OCI-LY7 (cell line): ENCODE data around the gene MPZL3. TPM values are rescaled to one million over a fixed set of nuclear protein-coding genes. Genes with fewer than 3 reads are reported as not detected.

ENCODE experiments used
- BruUV-seq: library from RNA; stranded (reverse); fragments of 400-500 nt; replicated peaks from 2 replicates; lab custom pipeline; 2021; lab: Mats Ljungman, UMichigan
- CTCF ChIA-PET: fragments of 300-600 bp; sonication (Branson Sonifier 250); formaldehyde crosslinking; loops from one replicate; lab custom pipeline; 2022; ENCODE audit warnings: antibody characterized with exemption; ENCODE audit not compliant: unreplicated experiment; lab: Charles Lee
- POLR2A ChIA-PET: fragments of 300-600 bp; sonication (Branson Sonifier 250); formaldehyde crosslinking; loops from one replicate; lab custom pipeline; 2022; ENCODE audit warnings: antibody characterized with exemption; lab: Charles Lee
- DNase-seq: peaks from one replicate; pipeline ENCODE4 v3.0.0-alpha.2; 2015; ENCODE audit warnings: low spot score
- H2AFZ ChIP-seq: fragments of 200-600 bp; sonication (generic), shearing (Covaris generic); 2 replicates; pipeline ENCODE4 v1.6.1; 2014; ENCODE audit warnings: mild to moderate bottlenecking, antibody characterized with exemption, low read length, moderate library complexity
- H3K27ac ChIP-seq: fragments of 200-600 bp; sonication (generic); 2 replicates; pipeline ENCODE4 v1.5.1; 2014; ENCODE audit warnings: mixed run types, low read depth, mild to moderate bottlenecking, moderate library complexity, low read length, inconsistent platforms; ENCODE audit not compliant: poor library complexity, severe bottlenecking
- H3K36me3 ChIP-seq: fragments of 200-600 bp; sonication (generic); 2 replicates; pipeline ENCODE4 v1.6.1; 2014; ENCODE audit warnings: mild to moderate bottlenecking, antibody characterized with exemption, low read length, moderate library complexity, mixed read lengths; ENCODE audit not compliant: insufficient read depth
- H3K4me1 ChIP-seq: fragments of 200-600 bp; sonication (generic); 2 replicates; pipeline ENCODE4 v1.5.1; 2014; ENCODE audit warnings: mild to moderate bottlenecking, low read length; ENCODE audit not compliant: insufficient read depth, poor library complexity, severe bottlenecking
- H3K4me2 ChIP-seq: fragments of 200-600 bp; sonication (generic); 2 replicates; pipeline ENCODE4 v1.6.1; 2014; ENCODE audit warnings: mild to moderate bottlenecking, low read length
- H3K4me3 ChIP-seq: fragments of 200-600 bp; sonication (generic); 2 replicates; pipeline ENCODE4 v1.5.1; 2014; ENCODE audit warnings: mild to moderate bottlenecking, low read depth, low read length; ENCODE audit not compliant: poor library complexity, severe bottlenecking
- H3K79me2 ChIP-seq: fragments of 200-600 bp; sonication (generic); 2 replicates; pipeline ENCODE4 v1.6.1; 2016; ENCODE audit warnings: low read depth, mild to moderate bottlenecking, low read length, moderate library complexity, mixed read lengths; ENCODE audit not compliant: insufficient read depth
- H3K9me2 ChIP-seq: fragments of 200-600 bp; sonication (generic); 2 replicates; pipeline ENCODE4 v1.6.1; 2016; ENCODE audit warnings: mild to moderate bottlenecking, low read length, mixed read lengths; ENCODE audit not compliant: insufficient read depth
- H3K9me3 ChIP-seq: fragments of 200-600 bp; sonication (generic); 2 replicates; pipeline ENCODE4 v1.6.1; 2014; ENCODE audit warnings: mild to moderate bottlenecking, mixed run types, low read length, mixed read lengths
- H4K20me1 ChIP-seq: fragments of 200-600 bp; sonication (generic); 2 replicates; pipeline ENCODE4 v1.6.1; 2014; ENCODE audit warnings: mild to moderate bottlenecking, antibody characterized with exemption, low read length, moderate library complexity, mixed read lengths; ENCODE audit not compliant: insufficient read depth
- EZH2phosphoT487 ChIP-seq: fragments of 200-600 bp; sonication (generic); IDR thresholded peaks from 2 replicates; pipeline ENCODE4 v1.6.1; 2018; ENCODE audit warnings: low read depth, borderline replicate concordance, mild to moderate bottlenecking, mixed run types, antibody characterized with exemption, low read length, moderate library complexity, mixed read lengths
- intact Hi-C: fragments of 100-400 bp; cut with micrococcal nuclease; formaldehyde crosslinking; loops from one replicate; pipeline ENCODE4 v1.10.0; 2022; ENCODE audit not compliant: unreplicated experiment
- total RNA-seq, 2 experiments: library from RNA; depleted of rRNA in 1 of 2; stranded (reverse); fragments of >200 nt in 1 of 2; shearing (Covaris generic) in 1 of 2; gene quantifications; 2 replicates each; pipeline ENCODE4 v1.2.3, GENCODE V29; 2014 to 2022
- TF ChIP-seq, protein P1 (sequence below): fragments of 200-600 bp; sonication (generic); conservative IDR thresholded peaks from 2 replicates; pipeline ENCODE4 v1.5.1; 2014; ENCODE audit warnings: mild to moderate bottlenecking, antibody characterized with exemption, low read length, moderate library complexity, mixed read lengths

Gene MPZL3
- total RNA-seq, 2 experiments from 2014 or later = 1.9 to 5.8 TPM

GRCh38 chr11:118226296-118226695 lies 25.9 kb downstream of the MPZL3 start:
- BruUV-seq = no TSS peak
- POLR2A ChIA-PET = interaction anchor here (0.5 to 1.8 kb wide), 2 partner anchors 12 to 971 kb away, joined by 3 to 8 read pairs; no protein-coding TSS in a partner anchor
- intact Hi-C loops = no loop called here

GRCh38 chr11:118224511-118225188 lies 27.5 kb downstream of the MPZL3 start, which contains the start of gene JAML:
TSS of gene JAML (minus strand) at chr11:118225011. CDS start at chr11:118214866, 10,145 bp downstream.
- no peaks in the 10 kb centered on the region for H3K79me2 ChIP-seq
- no peaks in the 10 kb centered on the region for H4K20me1 ChIP-seq
- CTCF ChIA-PET = interaction anchor here (1.0 kb wide), 1 partner anchor 10 kb away, joined by 4 read pairs; no protein-coding TSS in a partner anchor
- POLR2A ChIA-PET = interaction anchor here (0.6 to 1.4 kb wide), 5 partner anchors 10 to 260 kb away, joined by 3 to 13 read pairs (median 3); no protein-coding TSS in a partner anchor
- H3K4me2 ChIP-seq = peak within 1 kb of the TSS; percentile 10; the same call in 1 of the 2 replicates
- no peaks in the 10 kb centered on the region for H3K36me3 ChIP-seq
- H3K4me1 ChIP-seq = peaks cover 21% of the 10 kb centered on the region
- peak; percentile 51 for DNase-seq
- no peak within 1 kb of the TSS for H3K4me3 ChIP-seq
- H3K9me3 ChIP-seq = no peaks in the 10 kb centered on the region
- intact Hi-C loops = no loop called here
- H3K9me2 ChIP-seq = no peaks in the 10 kb centered on the region
- peak within 1 kb of the TSS; percentile 59; the same call in 1 of the 2 replicates for H2AFZ ChIP-seq
- H3K27ac ChIP-seq = no peak within 1 kb of the TSS
- BruUV-seq = no TSS peak
- TF ChIP-seq, protein P1, sequence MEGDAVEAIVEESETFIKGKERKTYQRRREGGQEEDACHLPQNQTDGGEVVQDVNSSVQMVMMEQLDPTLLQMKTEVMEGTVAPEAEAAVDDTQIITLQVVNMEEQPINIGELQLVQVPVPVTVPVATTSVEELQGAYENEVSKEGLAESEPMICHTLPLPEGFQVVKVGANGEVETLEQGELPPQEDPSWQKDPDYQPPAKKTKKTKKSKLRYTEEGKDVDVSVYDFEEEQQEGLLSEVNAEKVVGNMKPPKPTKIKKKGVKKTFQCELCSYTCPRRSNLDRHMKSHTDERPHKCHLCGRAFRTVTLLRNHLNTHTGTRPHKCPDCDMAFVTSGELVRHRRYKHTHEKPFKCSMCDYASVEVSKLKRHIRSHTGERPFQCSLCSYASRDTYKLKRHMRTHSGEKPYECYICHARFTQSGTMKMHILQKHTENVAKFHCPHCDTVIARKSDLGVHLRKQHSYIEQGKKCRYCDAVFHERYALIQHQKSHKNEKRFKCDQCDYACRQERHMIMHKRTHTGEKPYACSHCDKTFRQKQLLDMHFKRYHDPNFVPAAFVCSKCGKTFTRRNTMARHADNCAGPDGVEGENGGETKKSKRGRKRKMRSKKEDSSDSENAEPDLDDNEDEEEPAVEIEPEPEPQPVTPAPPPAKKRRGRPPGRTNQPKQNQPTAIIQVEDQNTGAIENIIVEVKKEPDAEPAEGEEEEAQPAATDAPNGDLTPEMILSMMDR = no peak
- TF ChIP-seq EZH2phosphoT487 = no peak

More at GRCh38 chr11:118226296-118226695, 25.9 kb downstream of the MPZL3 start:
- H3K4me3 ChIP-seq = no peak overlapping the region
- H3K4me2 ChIP-seq = no peak overlapping the region
- H3K4me1 ChIP-seq = peaks cover 21% of the 10 kb centered on the region
- H3K36me3 ChIP-seq = no peaks in the 10 kb centered on the region
- no peak overlapping the region for H3K27ac ChIP-seq
- H3K79me2 ChIP-seq = no peaks in the 10 kb centered on the region
- no peaks in the 10 kb centered on the region for H4K20me1 ChIP-seq
- H3K9me2 ChIP-seq = no peaks in the 10 kb centered on the region
- CTCF ChIA-PET = interaction anchor here (0.6 kb wide), 1 partner anchor 79 kb away, joined by 3 read pairs; no protein-coding TSS in a partner anchor
- TF ChIP-seq, protein P1 = no peak
- no peak for TF ChIP-seq EZH2phosphoT487
- no peaks in the 10 kb centered on the region for H3K9me3 ChIP-seq
- DNase-seq = no peak
- no peak overlapping the region for H2AFZ ChIP-seq
